ENCODE measurements around the gene RIOK3. TPM values are rescaled to one million over a fixed set of nuclear protein-coding genes. Genes with fewer than 3 reads are reported as not detected.

RIOK3 gene, protein sequence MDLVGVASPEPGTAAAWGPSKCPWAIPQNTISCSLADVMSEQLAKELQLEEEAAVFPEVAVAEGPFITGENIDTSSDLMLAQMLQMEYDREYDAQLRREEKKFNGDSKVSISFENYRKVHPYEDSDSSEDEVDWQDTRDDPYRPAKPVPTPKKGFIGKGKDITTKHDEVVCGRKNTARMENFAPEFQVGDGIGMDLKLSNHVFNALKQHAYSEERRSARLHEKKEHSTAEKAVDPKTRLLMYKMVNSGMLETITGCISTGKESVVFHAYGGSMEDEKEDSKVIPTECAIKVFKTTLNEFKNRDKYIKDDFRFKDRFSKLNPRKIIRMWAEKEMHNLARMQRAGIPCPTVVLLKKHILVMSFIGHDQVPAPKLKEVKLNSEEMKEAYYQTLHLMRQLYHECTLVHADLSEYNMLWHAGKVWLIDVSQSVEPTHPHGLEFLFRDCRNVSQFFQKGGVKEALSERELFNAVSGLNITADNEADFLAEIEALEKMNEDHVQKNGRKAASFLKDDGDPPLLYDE
- total RNA-seq (2021; fragmentation: NEBNext Ultra II Directional; extraction: Animal tissue kit (Norgen Biotek cat#: 25700)) = 10 to 100 TPM; 37.9 to 46.1 (median 42.4) TPM
- long read RNA-seq, full-length matches to known transcripts = 28 of 45 reads
- long read RNA-seq, partial matches to known transcripts = 10 of 45 reads
- long read RNA-seq, other reads (novel, unspliced or antisense) = 7 of 45 reads

DNA sequence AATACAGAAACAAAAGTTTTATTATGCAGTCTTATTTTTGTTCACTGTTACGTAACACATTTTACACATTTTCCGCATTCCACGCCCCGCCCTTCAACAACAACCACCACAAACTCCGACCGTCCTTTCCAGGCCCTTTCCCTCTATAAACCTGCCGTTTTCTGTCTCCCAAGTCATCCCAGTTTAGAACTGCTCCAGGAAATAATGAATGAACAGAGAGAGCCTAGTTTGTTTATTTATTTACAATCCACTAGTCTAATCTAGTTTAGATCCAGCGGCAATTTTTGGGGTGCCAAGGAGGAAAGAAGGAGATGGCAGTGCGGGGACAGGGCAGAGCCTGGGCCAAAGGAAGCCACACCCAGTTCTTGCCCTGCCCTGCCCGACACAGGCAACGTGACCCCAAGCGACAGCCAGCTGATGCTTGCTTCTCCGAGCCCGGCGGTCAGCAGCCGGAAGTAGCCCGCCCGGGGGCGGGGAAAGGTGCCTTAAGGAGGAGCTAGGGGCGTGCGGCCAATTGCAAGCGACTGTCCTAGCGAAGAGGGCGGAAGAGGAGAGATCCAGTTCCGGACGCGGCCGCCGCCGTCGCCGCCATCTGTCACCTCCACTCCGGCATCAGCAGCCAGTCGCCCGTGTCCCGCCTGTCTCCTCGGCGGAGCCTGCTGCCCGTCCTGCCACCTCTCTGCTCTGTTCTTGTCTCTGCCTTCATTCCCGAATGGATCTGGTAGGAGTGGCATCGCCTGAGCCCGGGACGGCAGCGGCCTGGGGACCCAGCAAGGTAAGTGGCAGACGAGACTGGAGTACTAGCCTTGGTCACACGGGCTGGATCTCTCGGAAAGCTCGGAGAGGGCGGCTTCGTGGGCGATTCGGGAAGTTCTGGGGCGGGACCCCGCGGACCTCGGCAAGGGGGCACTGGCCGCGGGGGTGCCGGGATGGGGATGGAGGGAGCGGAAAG, at the start of gene RIOK3:
Gene RIOK3 (plus strand): TSS at position 560 of the 952 bp plus-strand sequence. CDS start 153 bp downstream, at position 713.
- H3K36me3 Mint-ChIP-seq (ENCODE audit: low read depth) = peaks cover 5% of the 10 kb centered on the region; the same call in 1 of the 2 replicates
- TF ChIP-seq, protein P1, sequence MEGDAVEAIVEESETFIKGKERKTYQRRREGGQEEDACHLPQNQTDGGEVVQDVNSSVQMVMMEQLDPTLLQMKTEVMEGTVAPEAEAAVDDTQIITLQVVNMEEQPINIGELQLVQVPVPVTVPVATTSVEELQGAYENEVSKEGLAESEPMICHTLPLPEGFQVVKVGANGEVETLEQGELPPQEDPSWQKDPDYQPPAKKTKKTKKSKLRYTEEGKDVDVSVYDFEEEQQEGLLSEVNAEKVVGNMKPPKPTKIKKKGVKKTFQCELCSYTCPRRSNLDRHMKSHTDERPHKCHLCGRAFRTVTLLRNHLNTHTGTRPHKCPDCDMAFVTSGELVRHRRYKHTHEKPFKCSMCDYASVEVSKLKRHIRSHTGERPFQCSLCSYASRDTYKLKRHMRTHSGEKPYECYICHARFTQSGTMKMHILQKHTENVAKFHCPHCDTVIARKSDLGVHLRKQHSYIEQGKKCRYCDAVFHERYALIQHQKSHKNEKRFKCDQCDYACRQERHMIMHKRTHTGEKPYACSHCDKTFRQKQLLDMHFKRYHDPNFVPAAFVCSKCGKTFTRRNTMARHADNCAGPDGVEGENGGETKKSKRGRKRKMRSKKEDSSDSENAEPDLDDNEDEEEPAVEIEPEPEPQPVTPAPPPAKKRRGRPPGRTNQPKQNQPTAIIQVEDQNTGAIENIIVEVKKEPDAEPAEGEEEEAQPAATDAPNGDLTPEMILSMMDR (IDR thresholded peaks at IDR 0.05) = no peak
- peaks cover 38% of the 10 kb centered on the region for H3K4me1 Mint-ChIP-seq (ENCODE audit: low read depth)
- H3K27me3 Mint-ChIP-seq (ENCODE audit: insufficient read depth) = peaks cover 1% of the 10 kb centered on the region; the same call in 1 of the 2 replicates
- H3K9me3 Mint-ChIP-seq = no peaks in the 10 kb centered on the region
- peak; percentile 97 for DNase-seq
- H3K4me3 Mint-ChIP-seq = peak within 1 kb of the TSS; percentile 100
- peak within 1 kb of the TSS; percentile 95 for H3K27ac Mint-ChIP-seq

DNA sequence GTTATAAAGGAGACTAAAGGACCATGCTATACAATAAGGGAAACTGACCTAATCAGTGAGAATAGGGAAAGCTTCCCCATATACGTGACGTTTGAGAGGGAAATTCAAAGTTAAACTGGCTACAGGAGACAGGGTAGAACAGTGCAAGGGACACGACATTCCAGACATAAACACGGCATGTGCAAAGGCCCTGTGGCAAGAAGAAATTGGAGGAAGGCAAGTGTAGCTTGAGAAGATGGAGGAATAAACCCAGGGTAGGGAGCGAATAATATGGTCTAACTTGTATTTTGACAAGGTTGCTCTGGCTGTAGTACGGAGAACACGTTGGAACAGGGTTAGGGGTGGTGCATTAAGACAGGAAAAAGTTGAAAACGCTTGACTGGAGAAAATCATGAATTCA, 49.8 kb upstream of the RIOK3 start:
- Mint-ChIP-seq H3K27me3 (ENCODE audit: insufficient read depth) (no peaks in the 10 kb centered on the region), H3K9me3 (no peaks in the 10 kb centered on the region), H3K4me1 (ENCODE audit: low read depth) (peaks cover 48% of the 10 kb centered on the region), H3K4me3 (no peak overlapping the region), H3K27ac (no peak overlapping the region), H3K36me3 (ENCODE audit: low read depth) (no peaks in the 10 kb centered on the region)
- DNase-seq = no peak
- TF ChIP-seq, protein P1 (IDR thresholded peaks at IDR 0.05) = no peak

DNA sequence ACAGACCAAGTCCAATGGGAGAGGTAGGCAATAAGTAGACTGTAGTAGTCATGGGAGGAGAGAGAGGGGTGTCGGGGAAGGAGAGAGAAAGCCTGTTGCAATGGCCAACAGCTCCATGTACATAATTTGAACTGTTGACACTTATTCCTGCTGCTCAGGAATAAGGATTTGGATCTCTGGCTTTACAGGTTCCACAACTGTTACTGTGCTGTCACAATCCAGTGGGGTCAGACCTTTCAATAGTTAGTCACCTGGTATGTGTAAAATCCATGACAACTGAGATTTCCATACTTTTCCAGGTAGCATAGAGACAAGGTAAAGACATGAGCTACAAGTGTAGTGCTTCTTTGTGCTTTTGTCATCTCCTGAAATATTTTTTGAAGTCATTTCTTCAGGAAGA, 47.5 kb upstream of the RIOK3 start:
- no peak for DNase-seq
- Mint-ChIP-seq H3K36me3 (ENCODE audit: low read depth) (no peaks in the 10 kb centered on the region), H3K27me3 (ENCODE audit: insufficient read depth) (no peaks in the 10 kb centered on the region), H3K4me1 (ENCODE audit: low read depth) (peaks cover 42% of the 10 kb centered on the region), H3K27ac (no peak overlapping the region), H3K4me3 (no peak overlapping the region), H3K9me3 (no peaks in the 10 kb centered on the region)
- TF ChIP-seq, protein P1 (IDR thresholded peaks at IDR 0.05) = no peak

DNA sequence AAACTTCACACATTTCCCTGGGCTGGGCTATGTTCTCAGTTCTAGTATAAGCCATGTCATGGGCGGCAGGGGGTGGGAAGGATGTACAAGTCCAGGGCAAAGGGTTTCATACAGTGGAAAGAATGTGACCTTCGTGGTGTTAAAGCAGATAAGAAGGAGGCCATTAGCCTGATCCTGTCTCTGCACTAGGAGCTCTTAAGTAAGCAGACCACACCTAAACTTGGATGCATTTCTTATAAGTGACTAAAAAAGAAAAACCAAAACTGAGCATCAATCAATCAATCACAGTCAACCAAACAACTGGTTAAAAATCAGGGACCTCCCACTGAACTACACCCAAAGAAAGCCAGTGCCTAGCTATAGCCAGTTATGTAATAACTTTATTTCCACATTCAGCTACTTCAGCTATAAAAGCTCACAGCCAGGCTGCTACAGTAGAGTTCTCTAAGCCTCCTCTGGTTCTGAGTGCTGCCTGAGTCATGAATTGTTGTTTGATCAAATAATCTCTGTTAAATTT, 46.8 kb upstream of the RIOK3 start:
- no peak overlapping the region for H3K4me3 Mint-ChIP-seq
- no peak overlapping the region for H3K27ac Mint-ChIP-seq
- no peaks in the 10 kb centered on the region for H3K36me3 Mint-ChIP-seq (ENCODE audit: low read depth)
- H3K27me3 Mint-ChIP-seq (ENCODE audit: insufficient read depth) = no peaks in the 10 kb centered on the region
- no peaks in the 10 kb centered on the region for H3K9me3 Mint-ChIP-seq
- peaks cover 36% of the 10 kb centered on the region for H3K4me1 Mint-ChIP-seq (ENCODE audit: low read depth)
- peak; percentile 16 for DNase-seq
- TF ChIP-seq, protein P1 (IDR thresholded peaks at IDR 0.05) = no peak

Data from HFFc6 (cell line).